Hematopoietic multipotent progenitor cell treated with erythropoietin and hydrocortisone succinate and interleukin-3 and kit ligand, for 8 days (in vitro differentiated cells): Measurements from ENCODE around the gene MRO.
A peak's percentile ranks its signal among the peaks of the same experiment; 100 is the strongest.
"Not testable (repeated sequence)": the region's sequence is repeated elsewhere in the genome, so short reads cannot be mapped to it uniquely, and the experiment has no call there.

Experiments used
- DNase-seq: peaks from one replicate; pipeline ENCODE4 v3.0.0-alpha.2; 2015

Gene MRO

GRCh38 chr18:50819728-50820378, at the start of gene MRO:
Gene MRO (minus strand): TSS chr18:50820016. CDS start chr18:50809400, 10,616 bp downstream.
- peak; percentile 74 for DNase-seq

- no peak for DNase-seq
These were observed 49.3 kb upstream of the MRO start for GRCh38 chr18:50869150-50869549.

GRCh38 chr18:50866765-50867164, 46.9 kb upstream of the MRO start:
- DNase-seq, result no peak

DNA sequence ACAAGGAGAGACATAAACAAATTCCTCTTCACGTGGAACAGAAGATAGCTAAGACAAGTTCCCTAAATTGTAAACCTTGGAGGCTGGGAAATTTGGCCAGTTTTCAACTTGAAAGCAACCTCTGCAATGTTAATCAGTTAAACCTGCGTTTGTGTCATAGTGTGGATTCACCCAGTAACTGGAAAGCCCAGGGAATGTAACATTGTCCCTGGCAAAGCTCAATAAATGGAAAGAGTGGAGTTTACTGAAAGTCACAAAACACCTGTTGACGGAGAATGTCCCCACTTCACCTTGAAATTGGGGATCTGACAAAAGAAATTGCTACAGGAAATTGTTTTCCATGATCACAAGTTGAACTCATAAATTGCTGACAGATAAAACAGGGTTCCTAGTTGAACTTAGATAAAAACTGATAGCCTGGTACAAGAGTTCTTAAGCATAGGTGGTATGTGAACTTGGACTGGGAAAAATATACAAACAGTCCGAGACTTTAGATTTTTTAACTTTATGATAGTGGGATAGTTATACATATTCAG, 44.1 kb upstream of the MRO start:
- no peak for DNase-seq

GRCh38 chr18:50862401-50862800, 42.6 kb upstream of the MRO start:
- DNase-seq, result no peak

DNA sequence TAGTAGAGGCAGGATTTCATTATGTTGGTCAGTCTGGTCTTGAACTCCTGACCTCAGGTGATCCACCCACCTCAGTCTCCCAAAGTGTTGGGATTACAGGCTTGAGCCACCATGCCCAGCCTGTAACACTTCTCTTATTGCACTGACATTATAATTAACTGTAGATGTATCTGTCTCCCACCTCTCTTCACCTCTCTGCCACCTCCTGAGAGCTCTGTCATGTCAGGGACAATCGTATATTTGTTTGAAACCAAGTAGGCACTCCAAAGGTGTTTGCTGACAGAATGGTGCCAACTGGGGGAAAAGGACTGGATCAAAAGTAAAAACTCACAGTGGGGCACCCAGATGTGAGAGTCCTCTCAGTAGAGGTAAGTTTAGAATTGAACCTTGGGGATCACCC, 41.8 kb upstream of the MRO start:
- DNase-seq, result no peak

- DNase-seq, result no peak
These were observed 40.2 kb upstream of the MRO start for GRCh38 chr18:50859793-50860555.

GRCh38 chr18:50857694-50858093, 37.9 kb upstream of the MRO start:
- DNase-seq, result no peak

GRCh38 chr18:50857166-50857565, 37.4 kb upstream of the MRO start:
- DNase-seq, result not testable (repeated sequence)

GRCh38 chr18:50855976-50856757, 36.4 kb upstream of the MRO start:
- no peak for DNase-seq

DNA sequence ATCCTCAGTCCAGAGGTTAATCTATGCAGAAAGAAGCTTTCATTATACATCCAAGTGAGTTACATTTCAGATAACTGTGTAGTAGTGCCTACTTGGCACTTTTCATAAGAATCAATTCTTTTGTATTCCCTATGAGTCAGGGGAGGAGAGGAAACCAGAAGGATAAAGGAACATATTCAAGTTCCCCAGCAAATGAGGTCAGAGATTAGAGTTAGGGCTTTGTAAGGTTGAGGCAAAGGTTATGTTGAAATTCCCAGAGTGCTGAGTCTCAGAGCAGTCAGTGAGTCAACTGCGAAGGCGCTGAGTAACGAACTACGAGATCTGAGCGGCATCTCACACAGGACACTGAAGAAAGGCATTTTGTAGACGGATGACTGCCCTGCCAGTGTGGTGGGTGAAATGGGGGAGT, 34.1 kb upstream of the MRO start:
- no peak for DNase-seq

- DNase-seq, result no peak
These were observed 30.7 kb upstream of the MRO start for GRCh38 chr18:50850307-50851065.

- DNase-seq, result no peak
These were observed 29.6 kb upstream of the MRO start for GRCh38 chr18:50849419-50849821.

DNA sequence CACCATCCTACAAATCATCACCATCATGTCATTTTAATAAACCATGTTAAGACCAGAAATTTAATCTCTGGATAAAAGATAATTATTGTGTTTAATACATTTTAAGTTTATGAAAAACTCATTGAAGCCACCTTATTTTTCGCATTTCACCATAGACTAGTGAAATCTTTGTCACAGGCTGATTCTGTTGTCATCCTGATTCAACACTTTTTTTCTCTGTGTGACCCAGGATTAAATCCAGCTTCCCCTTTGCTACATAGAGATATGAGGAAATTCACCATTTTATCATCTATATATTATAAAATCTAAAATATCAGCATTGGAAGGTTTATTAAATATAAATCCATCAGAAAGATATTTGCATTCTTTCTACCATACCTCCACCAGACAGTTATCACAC, 29.2 kb upstream of the MRO start:
- DNase-seq, result no peak

GRCh38 chr18:50848061-50848551, 28.3 kb upstream of the MRO start:
- DNase-seq, result no peak

DNA sequence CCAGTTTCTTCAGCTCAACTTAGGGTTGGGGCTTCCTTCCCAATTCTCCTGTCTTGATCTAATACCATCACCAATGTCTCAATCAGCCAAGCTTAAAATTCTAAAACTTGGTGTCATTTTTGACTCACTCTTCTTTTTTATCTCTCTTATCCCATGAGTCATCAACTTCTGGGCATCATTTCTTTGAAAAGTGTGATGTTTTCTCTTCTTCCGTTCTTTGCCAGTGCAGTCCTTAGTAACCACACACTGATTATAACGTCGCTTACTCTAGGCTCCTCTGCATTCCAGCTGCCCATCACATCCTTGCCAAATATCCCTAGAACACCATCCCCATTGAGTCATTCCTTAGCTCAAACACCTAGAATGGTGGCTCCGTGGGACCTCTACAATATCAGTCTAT, 27.4 kb upstream of the MRO start:
- peak; percentile 18 for DNase-seq

GRCh38 chr18:50844960-50845359, 25.1 kb upstream of the MRO start:
- no peak for DNase-seq

GRCh38 chr18:50844554-50844953, 24.7 kb upstream of the MRO start:
- no peak for DNase-seq

DNA sequence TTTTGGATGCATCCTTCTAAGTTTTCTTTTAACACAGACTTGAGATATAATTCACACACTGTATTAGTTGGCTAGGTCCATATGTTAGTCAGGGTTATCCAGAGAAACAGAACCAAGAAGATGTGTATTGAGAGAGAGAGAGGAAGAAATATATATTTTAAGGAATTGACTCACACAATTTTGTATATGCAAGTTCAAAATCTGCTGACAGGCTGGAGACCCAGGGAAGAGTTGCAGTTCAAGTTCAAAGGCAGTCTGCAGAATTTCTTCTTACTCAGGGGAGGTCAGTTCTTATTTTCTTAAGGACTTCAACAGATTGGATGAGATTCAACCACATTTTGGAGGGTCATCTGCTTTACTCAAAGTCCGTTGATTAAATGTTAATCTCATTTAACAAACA, 23.0 kb upstream of the MRO start:
- DNase-seq, result no peak

DNA sequence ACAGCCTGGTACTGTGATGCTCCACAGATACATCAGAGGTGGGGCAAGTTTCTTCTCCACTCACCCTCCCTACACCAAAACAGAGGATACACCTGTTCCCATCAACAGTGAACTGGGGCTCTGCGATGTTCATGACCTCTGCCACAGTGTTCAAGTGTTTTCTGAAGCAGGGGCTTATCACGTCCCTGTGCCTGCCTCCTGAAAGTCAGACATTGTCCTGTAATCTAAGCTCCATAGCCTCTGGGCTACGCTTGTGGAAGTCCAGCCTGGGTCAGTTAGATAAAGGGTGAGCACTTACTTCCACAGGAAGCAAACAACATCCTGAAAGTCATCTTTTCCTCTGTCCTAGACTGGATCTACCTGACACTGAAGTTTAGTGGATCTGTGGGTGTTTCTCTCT, 20.2 kb upstream of the MRO start:
- DNase-seq, result no peak

DNA sequence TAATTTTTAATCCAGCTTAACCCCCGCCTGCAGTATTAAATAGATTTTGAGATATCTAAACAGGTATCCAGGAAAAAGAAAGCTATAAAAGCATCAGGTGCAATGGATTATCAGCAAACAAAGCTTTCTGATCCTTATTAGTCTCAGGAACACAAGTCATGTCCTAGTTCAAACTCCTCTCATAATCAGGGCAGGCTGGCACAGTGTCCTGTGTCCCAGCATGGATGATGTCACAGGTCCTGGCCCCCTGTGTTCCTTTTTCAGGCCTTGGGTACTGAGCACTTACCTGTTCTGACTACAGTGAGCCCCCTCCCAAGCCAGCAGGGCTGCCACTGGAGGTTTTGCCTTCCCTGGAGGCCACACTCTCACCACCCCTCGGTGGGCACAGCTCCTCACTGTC, 19.5 kb upstream of the MRO start:
- DNase-seq, result no peak

DNA sequence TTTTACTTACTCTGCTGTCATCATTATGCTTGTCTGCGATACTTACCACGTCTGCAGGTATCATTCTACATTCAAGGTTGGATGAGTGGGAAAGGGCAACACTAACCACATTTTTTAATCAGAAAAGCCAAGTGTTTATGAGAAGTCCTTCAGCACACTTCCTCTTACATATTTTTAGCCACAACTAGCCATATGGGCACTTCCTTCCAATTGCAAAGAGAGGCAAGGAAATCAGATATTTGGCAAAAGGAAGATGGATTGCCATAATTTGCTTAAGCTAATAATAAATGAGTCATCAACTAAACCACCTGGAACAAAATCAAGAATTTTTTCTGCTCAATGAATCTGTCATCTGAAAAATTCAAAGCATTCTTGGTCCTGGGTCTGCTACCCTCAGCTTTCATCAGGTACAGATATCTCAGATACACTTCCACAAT, 16.7 kb upstream of the MRO start:
- DNase-seq, result no peak

DNA sequence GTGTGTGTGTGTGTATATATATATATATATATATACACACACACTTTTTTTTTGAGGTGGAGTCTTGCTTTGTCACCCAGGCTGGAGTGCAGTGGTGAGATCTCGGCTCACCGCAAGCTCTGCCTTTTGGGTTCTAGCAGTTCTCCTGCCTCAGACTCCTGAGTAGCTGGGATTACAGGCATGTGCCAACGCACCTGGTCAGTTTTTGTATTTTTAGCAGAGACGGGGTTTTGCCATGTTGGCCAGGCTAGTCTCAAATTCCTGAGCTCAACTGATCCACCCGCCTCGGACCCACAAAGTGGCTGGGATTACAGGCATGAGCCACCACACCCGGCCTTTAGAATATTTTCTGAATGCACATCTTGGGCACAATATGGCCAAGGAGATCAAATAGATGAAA, 13.7 kb upstream of the MRO start:
- DNase-seq, result not testable (repeated sequence)
